HepG2 (cell line): ENCODE measurements around the gene TNFRSF18. TPM values are rescaled to one million over a fixed set of nuclear protein-coding genes. Genes with fewer than 3 reads are reported as not detected.
A peak's percentile ranks its signal among the peaks of the same experiment; 100 is the strongest.

Experiments used
- ARNTL ChIP-seq: sonication (generic); formaldehyde crosslinking; IDR thresholded peaks from 2 replicates; pipeline ENCODE4 v1.4.0; 2020; ENCODE audit warnings: mild to moderate bottlenecking, missing genetic modification reagents
- DNMT3B ChIP-seq: conservative IDR thresholded peaks from 2 replicates; pipeline ENCODE4 v1.6.1; 2016; ENCODE audit warnings: missing biosample characterization, control low read depth
- ELF1 ChIP-seq: sonication (generic); formaldehyde crosslinking; IDR thresholded peaks from 2 replicates; pipeline ENCODE4 v1.4.0; 2020; ENCODE audit warnings: missing genetic modification reagents
- ELF3 ChIP-seq: IDR thresholded peaks from 2 replicates; pipeline ENCODE4 v1.6.1; 2016; ENCODE audit warnings: missing genetic modification reagents, missing compliant biosample characterization
- ESRRA ChIP-seq: sonication (generic); formaldehyde crosslinking; IDR thresholded peaks from 2 replicates; pipeline ENCODE4 v1.5.1; 2020; ENCODE audit warnings: mild to moderate bottlenecking, low read depth, missing genetic modification reagents
- ETV6 ChIP-seq: sonication (generic); formaldehyde crosslinking; conservative IDR thresholded peaks from 2 replicates; pipeline ENCODE4 v1.4.0; 2020; ENCODE audit warnings: missing genetic modification reagents
- KMT2A ChIP-seq: sonication (generic); formaldehyde crosslinking; IDR thresholded peaks from 2 replicates; pipeline ENCODE4 v1.4.0; 2020; ENCODE audit warnings: missing genetic modification reagents
- MAZ ChIP-seq, 2 experiments: sonication (generic) in 1 of 2; formaldehyde crosslinking in 1 of 2; IDR thresholded peaks; 2 replicates each; pipeline versions ENCODE4 v1.5.0 to v1.6.1; 2012 to 2020; ENCODE audit warnings: low read depth in 2 of 2, mild to moderate bottlenecking in 2 of 2, borderline replicate concordance in 1 of 2, improper control_type of control experiment in 1 of 2, low read length in 1 of 2, missing genetic modification reagents in 1 of 2, moderate library complexity in 1 of 2
- NRL ChIP-seq: sonication (generic); formaldehyde crosslinking; IDR thresholded peaks from 2 replicates; pipeline ENCODE4 v1.5.0; 2020; ENCODE audit warnings: missing genetic modification reagents, mild to moderate bottlenecking, moderate library complexity, borderline replicate concordance
- PCBP1 ChIP-seq: fragments of 200-400 bp; formaldehyde crosslinking; IDR thresholded peaks from 2 replicates; pipeline ENCODE4 v1.6.1; 2017; ENCODE audit warnings: mild to moderate bottlenecking, low read depth, low read length, borderline replicate concordance
- ZBTB7A ChIP-seq: sonication (generic); formaldehyde crosslinking; IDR thresholded peaks from 2 replicates; pipeline ENCODE4 v1.8.0; 2022; ENCODE audit warnings: mild to moderate bottlenecking, missing genetic modification reagents
- ZFX ChIP-seq: sonication (generic); formaldehyde crosslinking; IDR thresholded peaks from 2 replicates; pipeline ENCODE4 v1.4.0; 2020; ENCODE audit warnings: mild to moderate bottlenecking, low read depth, missing genetic modification reagents, moderate library complexity
- ZNF224 ChIP-seq: sonication (generic); formaldehyde crosslinking; IDR thresholded peaks from 2 replicates; pipeline ENCODE4 v1.5.0; 2020; ENCODE audit warnings: mild to moderate bottlenecking, missing genetic modification reagents
- ZNF333 ChIP-seq: sonication (generic); formaldehyde crosslinking; IDR thresholded peaks from 2 replicates; pipeline ENCODE4 v1.4.0; 2020; ENCODE audit warnings: mild to moderate bottlenecking, missing genetic modification reagents, borderline replicate concordance
- ZNF335 ChIP-seq: sonication (generic); formaldehyde crosslinking; IDR thresholded peaks from 2 replicates; pipeline ENCODE4 v1.4.0; 2020; ENCODE audit warnings: missing genetic modification reagents
- ZNF431 ChIP-seq: sonication (generic); formaldehyde crosslinking; IDR thresholded peaks from 2 replicates; pipeline ENCODE4 v1.9.0; 2022; ENCODE audit warnings: missing genetic modification reagents, low read depth, mild to moderate bottlenecking, borderline replicate concordance
- ZNF446 ChIP-seq: sonication (generic); formaldehyde crosslinking; IDR thresholded peaks from 2 replicates; pipeline ENCODE4 v1.5.0; 2020; ENCODE audit warnings: mild to moderate bottlenecking, missing genetic modification reagents
- ZNF670 ChIP-seq: sonication (generic); formaldehyde crosslinking; IDR thresholded peaks from 2 replicates; pipeline ENCODE4 v1.8.0; 2022; ENCODE audit warnings: mild to moderate bottlenecking, missing genetic modification reagents, borderline replicate concordance
- ZNF678 ChIP-seq: sonication (generic); formaldehyde crosslinking; IDR thresholded peaks from 2 replicates; pipeline ENCODE4 v1.4.0; 2020; ENCODE audit warnings: mild to moderate bottlenecking, missing genetic modification reagents
- polyA plus RNA-seq, 8 experiments: library from polyadenylated mRNA; depleted of rRNA in 3 of 8; stranded (reverse) in 7 of 8; unstranded in 1 of 8; fragments of >200 nt; fragmentation: Illumina TruSeq in 4 of 8; extraction: Trizol in 4 of 8; gene quantifications; 2 replicates each; pipeline versions ENCODE4 v1.2.1 to v1.2.3, GENCODE V29; 2011 to 2016; ENCODE audit warnings: low read depth in 4 of 8, missing spikeins in 1 of 8, mixed read lengths in 1 of 8; ENCODE audit not compliant: insufficient read depth in 1 of 8
- total RNA-seq, 5 experiments: library from RNA; depleted of rRNA; stranded (reverse); fragments of >200 nt; fragmentation: Illumina TruSeq; extraction: Trizol; gene quantifications; 2 replicates each; pipeline ENCODE4 v1.2.3, GENCODE V29; 2016; ENCODE audit warnings: low read depth in 1 of 5
- TF ChIP-seq, protein P1 (sequence below), 2 experiments: sonication (generic) in 1 of 2; formaldehyde crosslinking in 1 of 2; IDR thresholded peaks; 2 replicates each; pipeline versions ENCODE4 v1.5.1 to v1.6.1; 2011 to 2020; ENCODE audit warnings: borderline replicate concordance in 1 of 2, low read depth in 1 of 2, low read length in 1 of 2, mild to moderate bottlenecking in 1 of 2, missing genetic modification reagents in 1 of 2, moderate library complexity in 1 of 2
- TF ChIP-seq, protein P2 (sequence below): sonication (generic); formaldehyde crosslinking; IDR thresholded peaks from 2 replicates; pipeline ENCODE4 v1.4.0; 2020; ENCODE audit warnings: missing genetic modification reagents, mild to moderate bottlenecking, borderline replicate concordance
- TF ChIP-seq, protein P3 (sequence below): sonication (generic); formaldehyde crosslinking; IDR thresholded peaks from 2 replicates; pipeline ENCODE4 v1.4.0; 2020; ENCODE audit warnings: missing genetic modification reagents

The TNFRSF18 gene
- total and polyA plus RNA-seq, 2 of the 13 experiments (the other 11 are each of a cell fraction or from before 2014, with no cell fraction given), result not detected

DNA sequence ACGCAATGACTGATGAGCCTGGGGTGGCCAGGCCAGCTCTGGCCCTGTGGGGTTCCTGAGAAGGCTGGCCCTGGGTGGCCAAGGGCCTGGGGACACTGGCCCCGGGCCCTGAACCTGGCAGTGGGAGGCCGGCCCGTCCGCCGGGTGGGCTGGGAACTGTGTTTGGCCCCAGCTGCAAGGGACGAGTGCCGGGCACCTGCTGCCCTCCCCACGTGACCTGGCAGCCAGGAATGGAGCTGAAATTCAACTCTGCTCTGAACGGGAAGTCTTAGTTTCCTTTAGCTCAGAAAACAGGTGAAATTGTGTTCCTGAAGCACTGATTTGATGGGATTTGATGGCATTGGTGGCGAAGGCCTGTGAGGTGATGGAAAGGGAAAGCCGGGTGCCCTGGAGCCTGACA is 40.9 kb downstream of the TNFRSF18 start (continued):
- TF ChIP-seq, protein P1, sequence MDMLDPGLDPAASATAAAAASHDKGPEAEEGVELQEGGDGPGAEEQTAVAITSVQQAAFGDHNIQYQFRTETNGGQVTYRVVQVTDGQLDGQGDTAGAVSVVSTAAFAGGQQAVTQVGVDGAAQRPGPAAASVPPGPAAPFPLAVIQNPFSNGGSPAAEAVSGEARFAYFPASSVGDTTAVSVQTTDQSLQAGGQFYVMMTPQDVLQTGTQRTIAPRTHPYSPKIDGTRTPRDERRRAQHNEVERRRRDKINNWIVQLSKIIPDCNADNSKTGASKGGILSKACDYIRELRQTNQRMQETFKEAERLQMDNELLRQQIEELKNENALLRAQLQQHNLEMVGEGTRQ (IDR thresholded peaks at IDR 0.05; ENCODE audit: low read depth, low read length), result peak; percentile 69
- TF ChIP-seq, protein P1 (CRISPR knock-in tag; IDR thresholded peaks at IDR 0.05; ENCODE audit: borderline replicate concordance), result peak; percentile 78; the same call in 1 of the 2 replicates
- TF ChIP-seq PCBP1, result no peak
- peak; percentile 39 for TF ChIP-seq ZFX (CRISPR knock-in tag)
- TF ChIP-seq ZNF224 (CRISPR knock-in tag), result 0 out of 2 replicates have a peak, but pooled peaks have one; percentile 40
- peak; percentile 26; the same call in 1 of the 2 replicates for TF ChIP-seq ZNF678
- TF ChIP-seq ESRRA (CRISPR knock-in tag), result 0 out of 2 replicates have a peak, but pooled peaks have one; percentile 29
- TF ChIP-seq ARNTL (CRISPR knock-in tag), result 0 out of 2 replicates have a peak, but pooled peaks have one; percentile 52
- TF ChIP-seq MAZ (IDR thresholded peaks at IDR 0.05; ENCODE audit: borderline replicate concordance, low read depth, low read length), result no peak
- TF ChIP-seq MAZ (CRISPR knock-in tag; IDR thresholded peaks at IDR 0.05; ENCODE audit: low read depth), result 0 out of 2 replicates have a peak, but pooled peaks have one; percentile 13
- 0 out of 2 replicates have a peak, but pooled peaks have one; percentile 22 for TF ChIP-seq DNMT3B
- 0 out of 2 replicates have a peak, but pooled peaks have one; percentile 7 for TF ChIP-seq ZNF333 (CRISPR knock-in tag)
- TF ChIP-seq ZBTB7A (CRISPR knock-in tag), result 0 out of 2 replicates have a peak, but pooled peaks have one; percentile 30
- peak; percentile 28; the same call in 1 of the 2 replicates for TF ChIP-seq KMT2A (CRISPR knock-in tag)
- TF ChIP-seq ZNF431 (CRISPR knock-in tag), result no peak
- TF ChIP-seq ETV6 (CRISPR knock-in tag), result 0 out of 2 replicates have a peak, but pooled peaks have one; percentile 46
- TF ChIP-seq, protein P2, sequence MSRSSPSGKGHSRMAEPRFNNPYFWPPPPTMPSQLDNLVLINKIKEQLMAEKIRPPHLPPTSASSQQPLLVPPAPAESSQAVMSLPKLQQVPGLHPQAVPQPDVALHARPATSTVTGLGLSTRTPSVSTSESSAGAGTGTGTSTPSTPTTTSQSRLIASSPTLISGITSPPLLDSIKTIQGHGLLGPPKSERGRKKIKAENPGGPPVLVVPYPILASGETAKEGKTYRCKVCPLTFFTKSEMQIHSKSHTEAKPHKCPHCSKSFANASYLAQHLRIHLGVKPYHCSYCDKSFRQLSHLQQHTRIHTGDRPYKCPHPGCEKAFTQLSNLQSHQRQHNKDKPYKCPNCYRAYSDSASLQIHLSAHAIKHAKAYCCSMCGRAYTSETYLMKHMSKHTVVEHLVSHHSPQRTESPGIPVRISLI (CRISPR knock-in tag), result no peak
- TF ChIP-seq, protein P3, sequence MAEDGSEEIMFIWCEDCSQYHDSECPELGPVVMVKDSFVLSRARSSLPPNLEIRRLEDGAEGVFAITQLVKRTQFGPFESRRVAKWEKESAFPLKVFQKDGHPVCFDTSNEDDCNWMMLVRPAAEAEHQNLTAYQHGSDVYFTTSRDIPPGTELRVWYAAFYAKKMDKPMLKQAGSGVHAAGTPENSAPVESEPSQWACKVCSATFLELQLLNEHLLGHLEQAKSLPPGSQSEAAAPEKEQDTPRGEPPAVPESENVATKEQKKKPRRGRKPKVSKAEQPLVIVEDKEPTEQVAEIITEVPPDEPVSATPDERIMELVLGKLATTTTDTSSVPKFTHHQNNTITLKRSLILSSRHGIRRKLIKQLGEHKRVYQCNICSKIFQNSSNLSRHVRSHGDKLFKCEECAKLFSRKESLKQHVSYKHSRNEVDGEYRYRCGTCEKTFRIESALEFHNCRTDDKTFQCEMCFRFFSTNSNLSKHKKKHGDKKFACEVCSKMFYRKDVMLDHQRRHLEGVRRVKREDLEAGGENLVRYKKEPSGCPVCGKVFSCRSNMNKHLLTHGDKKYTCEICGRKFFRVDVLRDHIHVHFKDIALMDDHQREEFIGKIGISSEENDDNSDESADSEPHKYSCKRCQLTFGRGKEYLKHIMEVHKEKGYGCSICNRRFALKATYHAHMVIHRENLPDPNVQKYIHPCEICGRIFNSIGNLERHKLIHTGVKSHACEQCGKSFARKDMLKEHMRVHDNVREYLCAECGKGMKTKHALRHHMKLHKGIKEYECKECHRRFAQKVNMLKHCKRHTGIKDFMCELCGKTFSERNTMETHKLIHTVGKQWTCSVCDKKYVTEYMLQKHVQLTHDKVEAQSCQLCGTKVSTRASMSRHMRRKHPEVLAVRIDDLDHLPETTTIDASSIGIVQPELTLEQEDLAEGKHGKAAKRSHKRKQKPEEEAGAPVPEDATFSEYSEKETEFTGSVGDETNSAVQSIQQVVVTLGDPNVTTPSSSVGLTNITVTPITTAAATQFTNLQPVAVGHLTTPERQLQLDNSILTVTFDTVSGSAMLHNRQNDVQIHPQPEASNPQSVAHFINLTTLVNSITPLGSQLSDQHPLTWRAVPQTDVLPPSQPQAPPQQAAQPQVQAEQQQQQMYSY, result 0 out of 2 replicates have a peak, but pooled peaks have one; percentile 3
- TF ChIP-seq NRL (CRISPR knock-in tag), result 0 out of 2 replicates have a peak, but pooled peaks have one; percentile 14
- peak; percentile 78; the same call in 1 of the 2 replicates for TF ChIP-seq ZNF670 (CRISPR knock-in tag)
- peak; percentile 12; the same call in 1 of the 2 replicates for TF ChIP-seq ELF1 (CRISPR knock-in tag)
- 0 out of 2 replicates have a peak, but pooled peaks have one; percentile 14 for TF ChIP-seq ZNF446
- peak; percentile 35; the same call in 1 of the 2 replicates for TF ChIP-seq ZNF335 (CRISPR knock-in tag)
- 0 out of 2 replicates have a peak, but pooled peaks have one; percentile 30 for TF ChIP-seq ELF3 (CRISPR knock-in tag)
